MM.1S (cell line): Measurements from ENCODE around the gene GAB2.

ENCODE experiments used
- DNase-seq: peaks from one replicate; pipeline ENCODE4 v3.0.0-alpha.2; 2015
- H2AFZ ChIP-seq: fragments of 300-600 bp; sonication (generic); 2 replicates; pipeline ENCODE4 v1.6.0; 2016; ENCODE audit warnings: antibody characterized with exemption, low read length
- H3F3A ChIP-seq: fragments of 300-600 bp; sonication (generic); 2 replicates; pipeline ENCODE4 v1.6.1; 2016; ENCODE audit warnings: mild to moderate bottlenecking, antibody characterized with exemption, low read length, moderate library complexity, mixed read lengths; ENCODE audit not compliant: insufficient read depth
- H3K27ac ChIP-seq: fragments of 300-600 bp; sonication (generic); 2 replicates; pipeline ENCODE4 v1.5.1; 2016; ENCODE audit warnings: mild to moderate bottlenecking, low read length
- H3K27me3 ChIP-seq: fragments of 300-600 bp; sonication (generic); replicated peaks from 2 replicates; pipeline ENCODE4 v1.6.0; 2016; ENCODE audit warnings: low read length; ENCODE audit not compliant: insufficient read depth
- H3K36me3 ChIP-seq: fragments of 300-600 bp; sonication (generic); replicated peaks from 2 replicates; pipeline ENCODE4 v1.6.1; 2016; ENCODE audit warnings: mild to moderate bottlenecking, low read length, mixed read lengths; ENCODE audit not compliant: insufficient read depth
- H3K4me1 ChIP-seq: fragments of 300-600 bp; sonication (generic); 2 replicates; pipeline ENCODE4 v1.6.1; 2016; ENCODE audit warnings: low read length, mixed read lengths
- H3K4me2 ChIP-seq: fragments of 300-600 bp; sonication (generic); 2 replicates; pipeline ENCODE4 v1.6.0; 2016; ENCODE audit warnings: low read depth, low read length
- H3K4me3 ChIP-seq: fragments of 300-600 bp; sonication (generic); 2 replicates; pipeline ENCODE4 v1.5.1; 2016; ENCODE audit warnings: low read length, mixed read lengths
- H3K79me2 ChIP-seq: fragments of 300-600 bp; sonication (generic); 2 replicates; pipeline ENCODE4 v1.6.1; 2016; ENCODE audit warnings: mixed run types, low read length, mixed read lengths
- H3K9ac ChIP-seq: fragments of 300-600 bp; sonication (generic); 2 replicates; pipeline ENCODE4 v1.6.1; 2016; ENCODE audit warnings: low read length, mixed read lengths
- H3K9me2 ChIP-seq: fragments of 300-600 bp; sonication (generic); replicated peaks from 2 replicates; pipeline ENCODE4 v1.6.1; 2016; ENCODE audit warnings: mild to moderate bottlenecking, low read length, mixed read lengths; ENCODE audit not compliant: insufficient read depth
- H3K9me3 ChIP-seq: fragments of 300-600 bp; sonication (generic); replicated peaks from 2 replicates; pipeline ENCODE4 v1.6.1; 2016; ENCODE audit warnings: mild to moderate bottlenecking, low read length, mixed read lengths; ENCODE audit not compliant: insufficient read depth
- H4K20me1 ChIP-seq: fragments of 300-600 bp; sonication (generic); 2 replicates; pipeline ENCODE4 v1.6.1; 2016; ENCODE audit warnings: mild to moderate bottlenecking, low read length, moderate library complexity, mixed read lengths; ENCODE audit not compliant: insufficient read depth
- EZH2 ChIP-seq: fragments of 300-600 bp; sonication (generic); optimal IDR thresholded peaks from 2 replicates; pipeline ENCODE3; 2017; ENCODE audit warnings: low read depth, mild to moderate bottlenecking, antibody characterized with exemption, low read length, mixed read lengths
- EZH2phosphoT487 ChIP-seq: fragments of 300-600 bp; sonication (generic); IDR thresholded peaks from 2 replicates; pipeline ENCODE4 v1.6.1; 2018; ENCODE audit warnings: antibody characterized with exemption, low read length
- TF ChIP-seq, protein P1 (sequence below): fragments of 300-600 bp; sonication (generic); IDR thresholded peaks from 2 replicates; pipeline ENCODE4 v1.5.1; 2016; ENCODE audit warnings: antibody characterized with exemption, low read length, mixed read lengths

GAB2 gene

DNA sequence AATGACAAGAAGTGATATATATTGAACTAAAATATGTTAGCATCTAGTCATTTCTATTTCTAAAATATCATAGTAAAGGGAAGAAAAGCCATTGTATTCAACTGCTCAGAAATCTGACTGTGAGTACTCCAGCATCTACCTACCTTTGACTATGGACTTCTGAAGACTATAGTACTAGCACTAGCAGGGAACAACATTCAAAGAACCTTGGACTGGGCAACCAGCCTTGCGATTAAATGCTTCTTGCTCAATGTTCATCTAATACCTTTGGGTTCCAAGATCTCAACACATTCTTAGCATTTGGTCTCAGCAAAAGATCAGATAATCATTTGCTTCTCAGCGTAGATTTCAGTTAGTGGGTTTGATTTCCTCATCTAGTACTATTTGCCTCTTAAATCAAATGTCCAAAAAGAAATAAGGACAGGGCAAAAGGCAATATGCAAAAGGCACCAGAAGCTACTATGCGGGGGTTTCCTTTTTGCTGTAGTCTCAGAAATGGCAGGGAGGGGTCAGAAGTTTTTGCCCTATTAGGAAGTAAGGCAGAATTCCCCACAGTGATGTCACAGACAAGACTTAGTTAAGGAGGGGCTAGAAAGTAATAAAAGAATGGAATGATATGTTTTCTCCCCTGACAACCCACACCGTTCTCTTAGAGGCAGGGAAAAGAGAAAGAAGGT is 80.6 kb downstream of the GAB2 start:
- Histone ChIP-seq H3K9me2 (no peaks in the 10 kb centered on the region), H3K4me1 (peaks cover 5% of the 10 kb centered on the region), H4K20me1 (no peaks in the 10 kb centered on the region), H2AFZ (no peak overlapping the region), H3K36me3 (no peaks in the 10 kb centered on the region), H3K9me3 (no peaks in the 10 kb centered on the region), H3K4me2 (no peak overlapping the region), H3K27ac (no peak overlapping the region), H3K9ac (no peak overlapping the region), H3K79me2 (no peaks in the 10 kb centered on the region), H3K4me3 (no peak overlapping the region), H3K27me3 (no peaks in the 10 kb centered on the region), H3F3A (no peaks in the 10 kb centered on the region)
- TF ChIP-seq, protein P1, sequence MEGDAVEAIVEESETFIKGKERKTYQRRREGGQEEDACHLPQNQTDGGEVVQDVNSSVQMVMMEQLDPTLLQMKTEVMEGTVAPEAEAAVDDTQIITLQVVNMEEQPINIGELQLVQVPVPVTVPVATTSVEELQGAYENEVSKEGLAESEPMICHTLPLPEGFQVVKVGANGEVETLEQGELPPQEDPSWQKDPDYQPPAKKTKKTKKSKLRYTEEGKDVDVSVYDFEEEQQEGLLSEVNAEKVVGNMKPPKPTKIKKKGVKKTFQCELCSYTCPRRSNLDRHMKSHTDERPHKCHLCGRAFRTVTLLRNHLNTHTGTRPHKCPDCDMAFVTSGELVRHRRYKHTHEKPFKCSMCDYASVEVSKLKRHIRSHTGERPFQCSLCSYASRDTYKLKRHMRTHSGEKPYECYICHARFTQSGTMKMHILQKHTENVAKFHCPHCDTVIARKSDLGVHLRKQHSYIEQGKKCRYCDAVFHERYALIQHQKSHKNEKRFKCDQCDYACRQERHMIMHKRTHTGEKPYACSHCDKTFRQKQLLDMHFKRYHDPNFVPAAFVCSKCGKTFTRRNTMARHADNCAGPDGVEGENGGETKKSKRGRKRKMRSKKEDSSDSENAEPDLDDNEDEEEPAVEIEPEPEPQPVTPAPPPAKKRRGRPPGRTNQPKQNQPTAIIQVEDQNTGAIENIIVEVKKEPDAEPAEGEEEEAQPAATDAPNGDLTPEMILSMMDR, result no peak
- TF ChIP-seq EZH2phosphoT487 (no peak), EZH2 (no peak)
- no peak for DNase-seq

DNA sequence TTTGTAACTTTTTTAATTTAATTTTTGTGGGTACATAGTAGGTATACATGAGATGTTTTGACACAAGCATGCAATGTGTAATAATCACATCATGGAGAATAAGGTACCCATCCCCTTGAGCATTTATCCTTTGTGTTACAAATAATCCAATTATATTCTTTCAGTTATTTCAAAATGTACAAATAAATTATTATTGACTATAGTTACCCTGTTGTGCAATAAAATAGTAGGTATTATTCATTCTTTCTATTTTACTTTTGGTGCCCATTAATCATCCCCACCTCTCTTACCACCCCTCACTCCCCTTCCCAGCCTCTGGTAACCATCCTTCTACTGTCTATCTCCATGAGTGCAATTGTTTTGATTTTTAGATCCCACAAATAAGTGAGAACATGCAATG is 83.5 kb downstream of the GAB2 start:
- Histone ChIP-seq H3F3A (no peaks in the 10 kb centered on the region), H3K4me2 (no peak overlapping the region), H4K20me1 (no peaks in the 10 kb centered on the region), H3K27me3 (no peaks in the 10 kb centered on the region), H3K4me1 (peaks cover 8% of the 10 kb centered on the region), H3K4me3 (no peak overlapping the region), H3K9me3 (no peaks in the 10 kb centered on the region), H3K27ac (no peak overlapping the region), H3K9ac (no peak overlapping the region), H3K9me2 (no peaks in the 10 kb centered on the region), H3K79me2 (no peaks in the 10 kb centered on the region), H2AFZ (no peak overlapping the region), H3K36me3 (no peaks in the 10 kb centered on the region)
- DNase-seq, result no peak
- TF ChIP-seq, protein P1, result no peak
- TF ChIP-seq EZH2phosphoT487 (no peak), EZH2 (no peak)

DNA sequence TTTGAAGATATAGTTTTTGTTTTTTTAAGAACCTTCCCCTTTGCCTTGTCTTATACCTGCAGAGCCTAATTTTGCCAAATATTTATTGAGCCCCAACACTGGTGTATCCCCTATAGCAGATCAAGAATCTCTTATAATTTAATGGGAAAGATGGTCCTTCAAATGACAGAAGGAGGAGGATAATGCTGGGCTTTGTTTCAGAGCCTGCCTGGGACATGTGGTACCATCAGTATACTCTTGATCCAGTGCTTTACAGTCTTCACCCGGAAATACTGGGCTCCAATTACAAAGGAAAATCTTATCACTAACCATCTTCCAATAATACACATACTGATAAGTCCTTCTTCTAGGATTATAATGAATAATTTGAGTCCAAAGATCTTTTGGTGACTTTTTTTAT is 84.7 kb downstream of the GAB2 start:
- H3K9ac ChIP-seq, result no peak overlapping the region
- H2AFZ ChIP-seq, result no peak overlapping the region
- H3K36me3 ChIP-seq, result no peaks in the 10 kb centered on the region
- no peaks in the 10 kb centered on the region for H3K9me2 ChIP-seq
- H3K9me3 ChIP-seq, result no peaks in the 10 kb centered on the region
- H3K79me2 ChIP-seq, result no peaks in the 10 kb centered on the region
- no peaks in the 10 kb centered on the region for H3K27me3 ChIP-seq
- no peak overlapping the region for H3K4me2 ChIP-seq
- no peak overlapping the region for H3K27ac ChIP-seq
- peaks cover 8% of the 10 kb centered on the region for H3K4me1 ChIP-seq
- H3K4me3 ChIP-seq, result no peak overlapping the region
- H4K20me1 ChIP-seq, result no peaks in the 10 kb centered on the region
- no peak for DNase-seq
- no peak for TF ChIP-seq EZH2
- no peak for TF ChIP-seq EZH2phosphoT487
- TF ChIP-seq, protein P1, result no peak
- no peaks in the 10 kb centered on the region for H3F3A ChIP-seq
